Liver (tissue), 9 donors: ENCODE measurements around the gene HOXC13. TPM values are rescaled to one million over a fixed set of nuclear protein-coding genes. Genes with fewer than 3 reads are reported as not detected.

ENCODE experiments used
- DNase-seq: peaks from one replicate; pipeline ENCODE4 v3.0.0-alpha.2; 2017; ENCODE audit warnings: low spot score
- H3K27ac ChIP-seq, 2 donors: one replicate each; pipeline ENCODE4 v1.7.0; 2013; ENCODE audit warnings: inconsistent platforms in 2 of 2, low read length in 2 of 2, control low read depth in 1 of 2, low read depth in 1 of 2, mild to moderate bottlenecking in 1 of 2
- H3K27me3 ChIP-seq, 4 donors: one replicate each; pipeline versions ENCODE4 v1.6.1 to v1.7.0; 2013; ENCODE audit warnings: low read length in 3 of 4, inconsistent platforms in 1 of 4, mild to moderate bottlenecking in 1 of 4, moderate library complexity in 1 of 4; ENCODE audit not compliant: control insufficient read depth in 4 of 4, insufficient read depth in 4 of 4
- H3K36me3 ChIP-seq, 4 donors: one replicate each; pipeline versions ENCODE4 v1.6.1 to v1.7.0; 2013; ENCODE audit warnings: low read length in 3 of 4, mild to moderate bottlenecking in 3 of 4, low read depth in 1 of 4, moderate library complexity in 1 of 4; ENCODE audit not compliant: control insufficient read depth in 4 of 4, insufficient read depth in 3 of 4
- H3K4me1 ChIP-seq, 4 donors: one replicate each; pipeline versions ENCODE4 v1.6.1 to v1.7.0; 2013; ENCODE audit warnings: low read length in 3 of 4, mild to moderate bottlenecking in 3 of 4, moderate library complexity in 1 of 4; ENCODE audit not compliant: control insufficient read depth in 4 of 4, insufficient read depth in 4 of 4
- H3K4me3 ChIP-seq, 3 donors: one replicate each; pipeline versions ENCODE4 v1.6.1 to v1.7.0; 2013; ENCODE audit warnings: low read length in 3 of 3, control low read depth in 1 of 3, low read depth in 1 of 3, mild to moderate bottlenecking in 1 of 3
- H3K9ac ChIP-seq, 2 donors: one replicate each; pipeline ENCODE4 v1.7.0; 2013; ENCODE audit warnings: low read length in 2 of 2, mild to moderate bottlenecking in 2 of 2, moderate library complexity in 2 of 2, control low read depth in 1 of 2, low read depth in 1 of 2
- H3K9me3 ChIP-seq, 4 donors: one replicate each; pipeline versions ENCODE4 v1.6.1 to v1.7.0; 2013; ENCODE audit warnings: low read length in 3 of 4; ENCODE audit not compliant: control insufficient read depth in 4 of 4
- ATF3 ChIP-seq: IDR thresholded peaks from 2 replicates; pipeline ENCODE4 v1.6.1; 2016; ENCODE audit warnings: antibody characterized with exemption
- CTCF ChIP-seq: fragments of 150-350 bp; IDR thresholded peaks from 2 replicates; pipeline ENCODE4 v1.5.1; 2017; ENCODE audit warnings: improper control_type of control experiment, low read depth, low read length; ENCODE audit not compliant: missing input control
- EGR1 ChIP-seq, 2 donors: IDR thresholded peaks; 2 replicates each; pipeline ENCODE4 v1.6.1; 2016 to 2018; ENCODE audit warnings: antibody characterized with exemption in 2 of 2, low read depth in 2 of 2
- FOXA1 ChIP-seq: IDR thresholded peaks from 2 replicates; pipeline ENCODE4 v1.6.1; 2016; ENCODE audit warnings: antibody characterized with exemption
- FOXA2 ChIP-seq: IDR thresholded peaks from 2 replicates; pipeline ENCODE4 v1.6.1; 2016; ENCODE audit warnings: antibody characterized with exemption
- GABPA ChIP-seq, 2 donors: IDR thresholded peaks in 1 of 2; conservative IDR thresholded peaks in 1 of 2; 2 replicates each; pipeline ENCODE4 v1.6.1; 2016; ENCODE audit warnings: antibody characterized with exemption in 2 of 2, mild to moderate bottlenecking in 1 of 2, moderate library complexity in 1 of 2
- JUND ChIP-seq, 2 donors: IDR thresholded peaks; 2 replicates each; pipeline ENCODE4 v1.6.1; 2016; ENCODE audit warnings: antibody characterized with exemption in 2 of 2
- MAX ChIP-seq: IDR thresholded peaks from 2 replicates; pipeline ENCODE4 v1.6.1; 2016; ENCODE audit warnings: antibody characterized with exemption
- RAD21 ChIP-seq, 2 donors: IDR thresholded peaks; 2 replicates each; pipeline ENCODE4 v1.6.1; 2016; ENCODE audit warnings: antibody characterized with exemption in 2 of 2, mild to moderate bottlenecking in 2 of 2
- RXRA ChIP-seq, 2 donors: IDR thresholded peaks; 2 replicates each; pipeline ENCODE4 v1.6.1; 2017 to 2018; ENCODE audit warnings: antibody characterized with exemption in 2 of 2, mild to moderate bottlenecking in 1 of 2
- SP1 ChIP-seq: IDR thresholded peaks from 2 replicates; pipeline ENCODE4 v1.6.1; 2018; ENCODE audit warnings: antibody characterized with exemption, mild to moderate bottlenecking
- TAF1 ChIP-seq: conservative IDR thresholded peaks from 2 replicates; pipeline ENCODE4 v1.6.1; 2016; ENCODE audit warnings: antibody characterized with exemption, mild to moderate bottlenecking
- YY1 ChIP-seq: IDR thresholded peaks from 2 replicates; pipeline ENCODE4 v1.6.1; 2016; ENCODE audit warnings: antibody characterized with exemption, mild to moderate bottlenecking
- ZBTB33 ChIP-seq: IDR thresholded peaks from 2 replicates; pipeline ENCODE4 v1.6.1; 2016; ENCODE audit warnings: antibody characterized with exemption
- WGBS: extraction: QIAGEN DNeasy Blood & Tissue Kit; methylation state at CpG from one replicate; pipeline ENCODE4 v1.1.7; 2013; 5-methylcytosine and 5-hydroxymethylcytosine counted together
- polyA plus RNA-seq, 2 donors: library from polyadenylated mRNA; stranded (reverse) in 1 of 2; unstranded in 1 of 2; fragments of 200-250 nt in 1 of 2; fragments of >200 nt in 1 of 2; fragmentation: Nextera tagmentation in 1 of 2; extraction: Ambion mirVana in 1 of 2; gene quantifications; one replicate each; pipeline versions ENCODE4 v1.2.1 to v1.2.3, GENCODE V29; 2013 to 2015
- total RNA-seq, 2 donors: library from RNA; depleted of rRNA; stranded (reverse); fragments of >200 nt; gene quantifications; one replicate each; pipeline ENCODE4 v1.2.3, GENCODE V29; 2014
- donor health status: healthy.
- donor health status: healthy.
- donor health status: healthy.
- donor health status: healthy.
- donor health status: healthy.

HOXC13 gene
- total and polyA plus RNA-seq, 4 donors, result not detected

GRCh38 chr12:53958128-53958527 lies 19.5 kb downstream of the HOXC13 start:
- H3K9me3 ChIP-seq, result peaks cover 0 to under 1% (median 0%) of the 10 kb centered on the region in 4 donors
- H3K4me1 ChIP-seq, result peaks cover 0 to 1% (median 0%) of the 10 kb centered on the region in 4 donors
- 14% methylated on average over 3 of the region's 3 CpGs for WGBS
- no peak for DNase-seq
- H3K36me3 ChIP-seq, result no peaks in the 10 kb centered on the region
- peaks cover 13 to 49% (median 33%) of the 10 kb centered on the region in 4 donors for H3K27me3 ChIP-seq
- no peak overlapping the region for H3K9ac ChIP-seq
- H3K4me3 ChIP-seq, result no peak overlapping the region
- H3K27ac ChIP-seq, result no peak overlapping the region
- no peak for TF ChIP-seq RAD21 (IDR thresholded peaks at IDR 0.05)
- no peak for TF ChIP-seq FOXA1
- no peak for TF ChIP-seq JUND (IDR thresholded peaks at IDR 0.05)
- TF ChIP-seq TAF1, result no peak
- TF ChIP-seq CTCF, result no peak
- TF ChIP-seq YY1, result no peak

GRCh38 chr12:53959314-53959713 lies 20.7 kb downstream of the HOXC13 start:
- peaks cover 0 to 1% (median 0%) of the 10 kb centered on the region in 4 donors for H3K4me1 ChIP-seq
- 8% methylated on average over 4 of the region's 4 CpGs for WGBS
- no peak overlapping the region for H3K4me3 ChIP-seq
- no peak overlapping the region for H3K9ac ChIP-seq
- H3K9me3 ChIP-seq, result peaks cover 0 to 3% (median 0%) of the 10 kb centered on the region in 4 donors
- no peak for DNase-seq
- peaks cover 13 to 53% (median 35%) of the 10 kb centered on the region in 4 donors for H3K27me3 ChIP-seq
- TF ChIP-seq ATF3 (no peak), MAX (no peak), FOXA1 (no peak), SP1 (no peak), FOXA2 (no peak), YY1 (no peak), TAF1 (no peak), EGR1 (IDR thresholded peaks at IDR 0.05; ENCODE audit: low read depth in 2 of 2) (no peak), GABPA (IDR thresholded peaks at IDR 0.05 in 1 of 2, conservative IDR thresholded peaks at IDR 0.05 in 1 of 2) (no peak), ZBTB33 (no peak), RXRA (IDR thresholded peaks at IDR 0.05) (no peak), RAD21 (IDR thresholded peaks at IDR 0.05) (no peak), CTCF (no peak)
- no peaks in the 10 kb centered on the region for H3K36me3 ChIP-seq
- no peak overlapping the region for H3K27ac ChIP-seq
